NT2/D1 (cell line): ENCODE results near the gene HIP1.

Experiments used
- SUZ12 ChIP-seq: IDR thresholded peaks from 2 replicates; pipeline ENCODE4 v1.6.1; 2011; ENCODE audit not compliant: insufficient read length, insufficient read depth; ENCODE audit errors: extremely low read depth
- YY1 ChIP-seq: IDR thresholded peaks from 2 replicates; pipeline ENCODE4 v1.6.1; 2011; ENCODE audit not compliant: insufficient read length, insufficient read depth
- ZNF274 ChIP-seq: IDR thresholded peaks from 2 replicates; pipeline ENCODE4 v1.6.1; 2011; ENCODE audit warnings: mild to moderate bottlenecking, low read depth, low read length

DNA sequence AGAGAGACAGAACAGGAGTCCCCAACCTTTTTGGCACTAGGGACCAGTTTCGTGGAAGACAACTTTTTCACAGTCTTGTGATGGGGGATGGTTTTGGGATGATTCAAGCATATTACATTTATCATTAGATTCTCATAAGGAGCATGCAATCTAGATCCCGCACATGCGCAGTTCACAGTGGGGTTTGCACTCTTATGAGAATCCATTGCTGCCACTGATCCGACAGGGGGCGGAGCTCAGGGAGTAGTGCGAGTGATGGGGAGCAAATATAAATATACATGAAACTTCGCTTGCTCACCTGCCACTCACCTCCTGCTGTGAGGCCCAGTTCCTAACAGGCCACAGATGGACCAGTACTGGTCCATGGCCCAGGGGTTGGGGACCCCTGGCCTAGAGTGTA, 19.1 kb upstream of the HIP1 start:
- TF ChIP-seq YY1 (no peak), ZNF274 (no peak), SUZ12 (no peak)
